Measurements from ENCODE around the gene PRSS1.

The PRSS1 gene

GRCh38 chr7:142789441-142789840 lies 40.2 kb downstream of the PRSS1 start:
- no peaks in the 10 kb centered on the region for H3F3A ChIP-seq (ENCODE audit: insufficient read depth)
- no peak overlapping the region for H3K27ac ChIP-seq (ENCODE audit: low read depth, low read length)
- H3K9me2 ChIP-seq (replicated peaks; ENCODE audit: insufficient read depth, low read length): no peaks in the 10 kb centered on the region
- no peaks in the 10 kb centered on the region for H3K36me3 ChIP-seq (ENCODE audit: low read length)
- no peaks in the 10 kb centered on the region for H4K20me1 ChIP-seq (ENCODE audit: low read depth, low read length)
- no peak for TF ChIP-seq CTCF (IDR thresholded peaks at IDR 0.05; ENCODE audit: insufficient read depth, low read length, poor library complexity, severe bottlenecking)
- TF ChIP-seq EZH2phosphoT487 (conservative IDR thresholded peaks at IDR 0.05; ENCODE audit: low read length): no peak
- H3K9me3 ChIP-seq (ENCODE audit: insufficient read depth, low read length): no peaks in the 10 kb centered on the region
- H3K4me3 ChIP-seq (ENCODE audit: insufficient read depth, low read length, poor library complexity, severe bottlenecking): no peak overlapping the region
- H3K9ac ChIP-seq (ENCODE audit: low read length): no peak overlapping the region
- H3K4me2 ChIP-seq (ENCODE audit: low read depth, low read length, poor library complexity, severe bottlenecking): no peak overlapping the region
- H3K79me2 ChIP-seq (ENCODE audit: insufficient read depth, low read length): no peaks in the 10 kb centered on the region
- H2AFZ ChIP-seq (ENCODE audit: low read depth, low read length, severe bottlenecking): no peak overlapping the region
- no peaks in the 10 kb centered on the region for H3K27me3 ChIP-seq (ENCODE audit: low read length)

GRCh38 chr7:142790056-142790455 lies 40.8 kb downstream of the PRSS1 start:
- H3K9me3 ChIP-seq (ENCODE audit: insufficient read depth, low read length): no peaks in the 10 kb centered on the region

GRCh38 chr7:142790555-142790954 lies 41.3 kb downstream of the PRSS1 start:
- H3K79me2 ChIP-seq (ENCODE audit: insufficient read depth, low read length): no peaks in the 10 kb centered on the region
- no peaks in the 10 kb centered on the region for H3K27me3 ChIP-seq (ENCODE audit: low read length)

More at GRCh38 chr7:142790056-142790455, 40.8 kb downstream of the PRSS1 start:
- TF ChIP-seq EZH2phosphoT487 (conservative IDR thresholded peaks at IDR 0.05; ENCODE audit: low read length) (no peak), CTCF (IDR thresholded peaks at IDR 0.05; ENCODE audit: insufficient read depth, low read length, poor library complexity, severe bottlenecking) (no peak)
- H2AFZ ChIP-seq (ENCODE audit: low read depth, low read length, severe bottlenecking): no peak overlapping the region
- no peaks in the 10 kb centered on the region for H3K27me3 ChIP-seq (ENCODE audit: low read length)
- no peak overlapping the region for H3K4me2 ChIP-seq (ENCODE audit: low read depth, low read length, poor library complexity, severe bottlenecking)
- H3K4me3 ChIP-seq (ENCODE audit: insufficient read depth, low read length, poor library complexity, severe bottlenecking): no peak overlapping the region
- H3K9me2 ChIP-seq (replicated peaks; ENCODE audit: insufficient read depth, low read length): no peaks in the 10 kb centered on the region
- no peaks in the 10 kb centered on the region for H3K79me2 ChIP-seq (ENCODE audit: insufficient read depth, low read length)
- no peaks in the 10 kb centered on the region for H4K20me1 ChIP-seq (ENCODE audit: low read depth, low read length)
- H3F3A ChIP-seq (ENCODE audit: insufficient read depth): no peaks in the 10 kb centered on the region
- H3K36me3 ChIP-seq (ENCODE audit: low read length): no peaks in the 10 kb centered on the region
- no peak overlapping the region for H3K9ac ChIP-seq (ENCODE audit: low read length)
- no peak overlapping the region for H3K27ac ChIP-seq (ENCODE audit: low read depth, low read length)

More at GRCh38 chr7:142790555-142790954, 41.3 kb downstream of the PRSS1 start:
- Histone ChIP-seq H3K4me3 (ENCODE audit: insufficient read depth, low read length, poor library complexity, severe bottlenecking) (no peak overlapping the region), H3K9me3 (ENCODE audit: insufficient read depth, low read length) (no peaks in the 10 kb centered on the region), H3K4me2 (ENCODE audit: low read depth, low read length, poor library complexity, severe bottlenecking) (no peak overlapping the region), H4K20me1 (ENCODE audit: low read depth, low read length) (no peaks in the 10 kb centered on the region), H3F3A (ENCODE audit: insufficient read depth) (no peaks in the 10 kb centered on the region), H3K9ac (ENCODE audit: low read length) (no peak overlapping the region), H3K9me2 (replicated peaks; ENCODE audit: insufficient read depth, low read length) (no peaks in the 10 kb centered on the region), H3K36me3 (ENCODE audit: low read length) (no peaks in the 10 kb centered on the region), H3K27ac (ENCODE audit: low read depth, low read length) (no peak overlapping the region), H2AFZ (ENCODE audit: low read depth, low read length, severe bottlenecking) (no peak overlapping the region)
- no peak for TF ChIP-seq CTCF (IDR thresholded peaks at IDR 0.05; ENCODE audit: insufficient read depth, low read length, poor library complexity, severe bottlenecking)
- TF ChIP-seq EZH2phosphoT487 (conservative IDR thresholded peaks at IDR 0.05; ENCODE audit: low read length): no peak

Measured in SU-DHL-6 (cell line).